H9 (cell line): Measurements from ENCODE around the gene APOLD1. TPM values are rescaled to one million over a fixed set of nuclear protein-coding genes. Genes with fewer than 3 reads are reported as not detected.

Experiments used
- DNase-seq: peaks from one replicate; pipeline ENCODE4 v3.0.0-alpha.2; 2017
- H2AFZ ChIP-seq: one replicate; pipeline ENCODE4 v1.6.1; 2013; ENCODE audit warnings: mild to moderate bottlenecking, low read length, control low read depth, moderate library complexity
- H2AK5ac ChIP-seq: 2 replicates; pipeline ENCODE4 v1.6.1; 2013; ENCODE audit warnings: low read length, control low read depth, mixed read lengths; ENCODE audit not compliant: insufficient read length
- H2BK120ac ChIP-seq: one replicate; pipeline ENCODE4 v1.6.1; 2013; ENCODE audit warnings: low read depth, mild to moderate bottlenecking, low read length, control low read depth, inconsistent platforms; ENCODE audit not compliant: poor library complexity, severe bottlenecking
- H2BK12ac ChIP-seq: 2 replicates; pipeline ENCODE4 v1.6.1; 2013; ENCODE audit warnings: low read length, control low read depth, mixed read lengths, low read depth; ENCODE audit not compliant: insufficient read length
- H2BK15ac ChIP-seq: 2 replicates; pipeline ENCODE4 v1.6.1; 2013; ENCODE audit warnings: low read depth, low read length, control low read depth
- H2BK20ac ChIP-seq: one replicate; pipeline ENCODE4 v1.6.1; 2013; ENCODE audit warnings: low read depth, mild to moderate bottlenecking, low read length, control low read depth, inconsistent platforms; ENCODE audit not compliant: poor library complexity, severe bottlenecking
- H2BK5ac ChIP-seq: 2 replicates; pipeline ENCODE4 v1.6.1; 2013; ENCODE audit warnings: low read length, control low read depth, mixed read lengths; ENCODE audit not compliant: insufficient read length
- H3K14ac ChIP-seq: 2 replicates; pipeline ENCODE4 v1.6.1; 2013; ENCODE audit warnings: low read length, control low read depth; ENCODE audit not compliant: insufficient read depth
- H3K18ac ChIP-seq: 2 replicates; pipeline ENCODE4 v1.6.1; 2013; ENCODE audit warnings: low read depth, mild to moderate bottlenecking, mixed read lengths, low read length, control low read depth; ENCODE audit not compliant: insufficient read length
- H3K23ac ChIP-seq: 2 replicates; pipeline ENCODE4 v1.6.1; 2013; ENCODE audit warnings: low read length, control low read depth, mixed read lengths, low read depth; ENCODE audit not compliant: insufficient read length
- H3K23me2 ChIP-seq: 2 replicates; pipeline ENCODE4 v1.6.1; 2013; ENCODE audit warnings: low read depth, mild to moderate bottlenecking, mixed read lengths, low read length, control low read depth; ENCODE audit not compliant: insufficient read length, poor library complexity, severe bottlenecking
- H3K27ac ChIP-seq: 2 replicates; pipeline ENCODE4 v1.5.1; 2013; ENCODE audit warnings: low read length, control low read depth, mixed read lengths, low read depth; ENCODE audit not compliant: insufficient read length
- H3K27me3 ChIP-seq: 2 replicates; pipeline ENCODE4 v1.6.1; 2013; ENCODE audit warnings: low read length, control low read depth, inconsistent platforms; ENCODE audit not compliant: insufficient read depth
- H3K4ac ChIP-seq: 2 replicates; pipeline ENCODE4 v1.6.1; 2013; ENCODE audit warnings: low read depth, mild to moderate bottlenecking, control low read depth, inconsistent platforms, low read length, moderate library complexity
- H3K4me1 ChIP-seq: 2 replicates; pipeline ENCODE4 v1.6.1; 2013; ENCODE audit warnings: low read length, control low read depth, inconsistent platforms; ENCODE audit not compliant: insufficient read depth
- H3K4me2 ChIP-seq: 2 replicates; pipeline ENCODE4 v1.6.1; 2013; ENCODE audit warnings: low read length, control low read depth, mixed read lengths; ENCODE audit not compliant: insufficient read length, insufficient read depth
- H3K56ac ChIP-seq: 2 replicates; pipeline ENCODE4 v1.6.1; 2013; ENCODE audit warnings: low read depth, mild to moderate bottlenecking, mixed read lengths, low read length, control low read depth; ENCODE audit not compliant: insufficient read length
- H3K79me1 ChIP-seq: 2 replicates; pipeline ENCODE4 v1.6.1; 2013; ENCODE audit warnings: low read depth, mild to moderate bottlenecking, moderate library complexity, low read length, control low read depth, inconsistent platforms; ENCODE audit not compliant: insufficient read depth, poor library complexity, severe bottlenecking
- H3K79me2 ChIP-seq: 2 replicates; pipeline ENCODE4 v1.6.1; 2013; ENCODE audit warnings: low read length, control low read depth, inconsistent platforms; ENCODE audit not compliant: insufficient read depth
- H3K9ac ChIP-seq: 2 replicates; pipeline ENCODE4 v1.6.1; 2013; ENCODE audit warnings: low read length, control low read depth, mixed read lengths; ENCODE audit not compliant: insufficient read length; ENCODE audit errors: extremely low read depth
- H3K9me3 ChIP-seq: one replicate; pipeline ENCODE4 v1.6.1; 2013; ENCODE audit warnings: low read depth, low read length, inconsistent platforms; ENCODE audit not compliant: control insufficient read depth
- H3T11ph ChIP-seq: one replicate; pipeline ENCODE4 v1.6.1; 2013; ENCODE audit warnings: mild to moderate bottlenecking, low read length, control low read depth, inconsistent platforms
- H4K20me1 ChIP-seq: one replicate; pipeline ENCODE4 v1.6.1; 2013; ENCODE audit not compliant: control insufficient read depth, insufficient read length, insufficient read depth
- H4K5ac ChIP-seq: 2 replicates; pipeline ENCODE4 v1.6.1; 2013; ENCODE audit warnings: low read depth, mild to moderate bottlenecking, mixed read lengths, low read length, control low read depth; ENCODE audit not compliant: insufficient read length
- H4K8ac ChIP-seq: replicated peaks from 2 replicates; pipeline ENCODE4 v1.6.1; 2013; ENCODE audit warnings: low read length, control low read depth, mixed read lengths, low read depth; ENCODE audit not compliant: insufficient read length
- H4K91ac ChIP-seq: 2 replicates; pipeline ENCODE4 v1.6.1; 2013; ENCODE audit warnings: low read depth, mild to moderate bottlenecking, moderate library complexity, mixed read lengths, low read length, control low read depth; ENCODE audit not compliant: insufficient read length
- H3K27ac Mint-ChIP-seq, 3 experiments: 2 replicates in 2 of 3; 3 replicates in 1 of 3; pipeline ENCODE4 v1.8.0; 2020 to 2021; ENCODE audit warnings: mixed read lengths in 3 of 3, mild to moderate bottlenecking in 1 of 3, moderate library complexity in 1 of 3
- H3K27me3 Mint-ChIP-seq: 2 replicates; pipeline ENCODE4 v1.8.0; 2021; ENCODE audit warnings: low read depth, mild to moderate bottlenecking, moderate library complexity, mixed read lengths
- H3K36me3 Mint-ChIP-seq, 3 experiments: 2 replicates in 2 of 3; 3 replicates in 1 of 3; pipeline ENCODE4 v1.8.0; 2020 to 2021; ENCODE audit warnings: low read depth in 3 of 3, mixed read lengths in 3 of 3; ENCODE audit not compliant: insufficient read depth in 1 of 3
- H3K4me1 Mint-ChIP-seq, 2 experiments: 2 replicates each; pipeline ENCODE4 v1.8.0; 2020; ENCODE audit warnings: mixed read lengths in 2 of 2
- H3K4me3 Mint-ChIP-seq, 2 experiments: 2 replicates in 1 of 2; 3 replicates in 1 of 2; pipeline ENCODE4 v1.8.0; 2020 to 2021; ENCODE audit warnings: mild to moderate bottlenecking in 2 of 2, mixed read lengths in 2 of 2, moderate library complexity in 1 of 2
- H3K9me3 Mint-ChIP-seq, 2 experiments: 2 replicates in 1 of 2; 3 replicates in 1 of 2; pipeline ENCODE4 v1.8.0; 2020; ENCODE audit warnings: mild to moderate bottlenecking in 2 of 2, mixed read lengths in 2 of 2, moderate library complexity in 1 of 2
- CTCF ChIP-seq: fragments of 200-600 bp; sonication (generic); conservative IDR thresholded peaks from 3 replicates; pipeline ENCODE4 v1.8.0; 2021; ENCODE audit warnings: antibody characterized with exemption, mild to moderate bottlenecking
- WGBS: extraction: QIAGEN DNeasy Blood & Tissue Kit; methylation state at CpG from one replicate; pipeline ENCODE4 v1.1.7; 2013; ENCODE audit warnings: missing lambda C conversion rate, low lambda C conversion rate, mixed read lengths; ENCODE audit not compliant: insufficient read length; ENCODE audit errors: extremely low coverage; 5-methylcytosine and 5-hydroxymethylcytosine counted together
- total RNA-seq: library from RNA; stranded (reverse); gene quantifications from 2 replicates; pipeline ENCODE4 v1.2.1, GENCODE V29; 2021

APOLD1 gene
- total RNA-seq, 1 experiment from 2014 or later, result 0.48 TPM

GRCh38 chr12:12792421-12792820, 7.0 kb downstream of the APOLD1 start:
- H3K27me3 ChIP-seq, result peaks cover 10% of the 10 kb centered on the region; the same call in 1 of the 2 replicates

More at GRCh38 chr12:12792421-12792820, 7.0 kb downstream of the APOLD1 start:
- Histone ChIP-seq H3K4me2 (no peak overlapping the region), H3K23me2 (no peaks in the 10 kb centered on the region), H3K18ac (no peak overlapping the region), H4K20me1 (no peaks in the 10 kb centered on the region), H3K9ac (no peak overlapping the region), H3K79me1 (no peaks in the 10 kb centered on the region), H4K5ac (no peak overlapping the region), H3T11ph (no peak overlapping the region), H2BK12ac (no peak overlapping the region), H2BK120ac (no peak overlapping the region), H3K56ac (no peak overlapping the region), H2AFZ (no peak overlapping the region), H3K79me2 (no peaks in the 10 kb centered on the region), H2BK5ac (no peak overlapping the region), H4K91ac (no peak overlapping the region), H3K4ac (no peak overlapping the region), H3K9me3 (no peaks in the 10 kb centered on the region), H2BK20ac (no peak overlapping the region), H4K8ac (no peak overlapping the region), H3K14ac (no peak overlapping the region), H3K23ac (no peak overlapping the region), H3K27ac (no peak overlapping the region), H3K4me1 (no peaks in the 10 kb centered on the region), H2AK5ac (no peak overlapping the region), H2BK15ac (no peak overlapping the region)
- no CpG with 5 or more reads among the region's 6 CpGs for WGBS
- H3K36me3 Mint-ChIP-seq, result no peaks in the 10 kb centered on the region
- DNase-seq, result no peak
- H3K4me1 Mint-ChIP-seq, result peaks cover 6 to 13% of the 10 kb centered on the region in 2 experiments
- H3K9me3 Mint-ChIP-seq, result no peaks in the 10 kb centered on the region; a peak in 1 of 5 replicates
- no peak for TF ChIP-seq CTCF
- no peak overlapping the region; a peak in 1 of 5 replicates for H3K4me3 Mint-ChIP-seq
- H3K27me3 Mint-ChIP-seq, result peaks cover 14% of the 10 kb centered on the region
- H3K27ac Mint-ChIP-seq, result no peak overlapping the region
